ENCODE data around the gene WSB1. TPM values are rescaled to one million over a fixed set of nuclear protein-coding genes. Genes with fewer than 3 reads are reported as not detected.

Gene WSB1
- total and polyA plus RNA-seq, 2 of the 8 experiments (the other 6 are each of a cell fraction or from before 2014, with no cell fraction given), result 113 to 140 TPM

DNA sequence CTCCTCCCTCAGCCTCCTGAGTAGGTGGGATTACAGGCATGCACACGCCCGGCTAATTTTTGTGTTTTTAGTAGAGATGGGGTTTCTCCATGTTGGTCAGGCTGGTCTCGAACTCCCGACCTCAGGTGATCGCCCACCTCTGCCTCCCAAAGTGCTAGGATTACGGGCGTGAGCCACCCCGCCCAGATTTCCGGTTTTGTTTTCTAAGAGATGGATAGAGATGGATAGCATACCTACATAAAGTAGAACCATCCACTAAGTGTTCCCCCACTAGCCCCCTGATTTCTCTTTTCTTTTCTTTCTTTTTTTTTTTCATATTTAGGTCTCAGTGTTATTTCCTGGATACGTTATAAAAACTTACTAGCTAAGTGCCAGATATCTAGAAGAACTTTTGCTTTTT, 2.0 kb downstream of the WSB1 start:
- WGBS, 2 experiments (ENCODE audit: extremely low coverage in 1 of 2, insufficient coverage in 1 of 2, insufficient read length in 1 of 2, insufficient replicate concordance in 2 of 2, low coverage in 1 of 2, low lambda C conversion rate in 2 of 2, missing lambda C conversion rate in 1 of 2), result 74% methylated on average over 10 of the region's 10 CpGs; no CpG with 5 or more reads in 1 of the 2 experiments
- H3K23ac ChIP-seq (ENCODE audit: insufficient read length), result no peak overlapping the region
- H3K14ac ChIP-seq (ENCODE audit: insufficient read length), result no peak overlapping the region
- peaks cover 0 to 8% (median 4%) of the 10 kb centered on the region in 4 experiments; a peak in 6 of 7 replicates for H3K4me1 ChIP-seq (replicated peaks in 1 of 4; ENCODE audit: control insufficient read depth in 3 of 4, insufficient read depth in 4 of 4, low read length in 3 of 4)
- H4K20me1 ChIP-seq (replicated peaks in 1 of 2; ENCODE audit: control insufficient read depth in 1 of 2, insufficient read depth in 2 of 2, low read length in 2 of 2), result peaks cover 9 to 13% of the 10 kb centered on the region in 2 experiments
- H3K56ac ChIP-seq (replicated peaks; ENCODE audit: insufficient read length, low read depth, low read length), result no peak overlapping the region
- no peak overlapping the region for H2BK20ac ChIP-seq (ENCODE audit: low read length)
- no peak overlapping the region for H4K91ac ChIP-seq (replicated peaks; ENCODE audit: insufficient read length, low read length)
- H3K79me2 ChIP-seq (ENCODE audit: control insufficient read depth in 1 of 2, insufficient read depth in 2 of 2, low read length in 2 of 2), result peaks cover 20 to 67% of the 10 kb centered on the region in 2 experiments
- H2BK15ac ChIP-seq (ENCODE audit: low read length), result no peak overlapping the region
- no peak overlapping the region for H4K5ac ChIP-seq (ENCODE audit: insufficient read length, low read depth, low read length)
- no peaks in the 10 kb centered on the region for H3K27me3 ChIP-seq (replicated peaks in 1 of 4; ENCODE audit: control insufficient read depth in 3 of 4, extremely low read depth in 1 of 4, insufficient read depth in 3 of 4, low read length in 3 of 4)
- DNase-seq (ENCODE audit: low read depth in 1 of 2, low spot score in 2 of 2), result no peak
- no peak overlapping the region for H2BK5ac ChIP-seq (ENCODE audit: low read depth, low read length)
- FAIRE-seq, result no peak
- no peak overlapping the region for H2AK5ac ChIP-seq (ENCODE audit: low read depth, low read length)
- POLR2A ChIA-PET (ENCODE audit: partially characterized antibody), result interaction anchor here (0.8 to 5.6 kb wide), 2 partner anchors 51 to 54 kb away, joined by 3 to 63 read pairs; no protein-coding TSS in a partner anchor
- no peak overlapping the region for H4K8ac ChIP-seq (ENCODE audit: extremely low read depth, insufficient read depth, low read length)
- H3K9ac ChIP-seq (replicated peaks in 1 of 4; ENCODE audit: extremely low read depth in 1 of 4, low read depth in 3 of 4, low read length in 3 of 4), result no peak overlapping the region
- H3K4me3 ChIP-seq (ENCODE audit: extremely low read depth in 1 of 4, insufficient read depth in 2 of 4, low read depth in 3 of 4, low read length in 4 of 4), result peak overlapping the region in 2 of 4 experiments; percentile 96 to 100; a peak in 5 of 8 replicates
- H3K27ac ChIP-seq (ENCODE audit: low read depth, low read length), result no peak overlapping the region
- no peak overlapping the region for H2BK120ac ChIP-seq (replicated peaks; ENCODE audit: low read depth, low read length)
- no peak overlapping the region for H2AFZ ChIP-seq (ENCODE audit: low read length)
- no peak overlapping the region for H3K4ac ChIP-seq (replicated peaks; ENCODE audit: insufficient read length, low read depth, low read length)
- no peaks in the 10 kb centered on the region; the same call in 1 of the 2 replicates for H3K23me2 ChIP-seq (ENCODE audit: low read depth, low read length)
- H3K18ac ChIP-seq (ENCODE audit: extremely low read depth, low read length), result no peak overlapping the region
- CTCF ChIA-PET (ENCODE audit: partially characterized antibody), result interaction anchor here (0.8 to 1.1 kb wide), 3 partner anchors 18 to 46 kb away, joined by 3 to 5 read pairs (median 3); no protein-coding TSS in a partner anchor
- H3K36me3 ChIP-seq (ENCODE audit: control insufficient read depth in 2 of 4, insufficient read depth in 4 of 4, low read length in 3 of 4), result no peaks in the 10 kb centered on the region; a peak in 1 of 8 replicates
- no peaks in the 10 kb centered on the region for H3K9me3 ChIP-seq (ENCODE audit: insufficient read depth in 2 of 2, low read depth in 1 of 2, low read length in 1 of 2)
- no peak overlapping the region for H2BK12ac ChIP-seq (ENCODE audit: low read depth, low read length)
- peak overlapping the region; percentile 68 to 90; a peak in 2 of 4 replicates for H3K4me2 ChIP-seq (ENCODE audit: insufficient read depth in 1 of 2, low read depth in 2 of 2, low read length in 2 of 2)
- H3K79me1 ChIP-seq (ENCODE audit: low read depth, low read length), result peaks cover 3% of the 10 kb centered on the region
- TF ChIP-seq BCL11A (IDR thresholded peaks at IDR 0.05; ENCODE audit: low read depth in 2 of 2, low read length in 2 of 2) (no peak), POLR2A (IDR thresholded peaks at IDR 0.05; ENCODE audit: control extremely low read depth in 1 of 2, low read depth in 2 of 2, low read length in 2 of 2) (no peak), BACH1 (IDR thresholded peaks at IDR 0.05; ENCODE audit: low read length) (no peak), KDM5A (IDR thresholded peaks at IDR 0.05; ENCODE audit: low read length) (no peak), KDM4A (IDR thresholded peaks at IDR 0.05; ENCODE audit: low read depth, low read length, severe bottlenecking) (no peak), TBP (IDR thresholded peaks at IDR 0.05; ENCODE audit: low read depth, low read length) (no peak), SUZ12 (IDR thresholded peaks at IDR 0.05; ENCODE audit: low read length) (no peak), ASH2L (IDR thresholded peaks at IDR 0.05; ENCODE audit: low read length) (no peak), SP1 (IDR thresholded peaks at IDR 0.05; ENCODE audit: low read depth, low read length) (no peak), FOSL1 (IDR thresholded peaks at IDR 0.05; ENCODE audit: insufficient read depth, low read depth, low read length) (no peak), NRF1 (IDR thresholded peaks at IDR 0.05; ENCODE audit: low read depth, low read length) (no peak), YY1 (IDR thresholded peaks at IDR 0.05; ENCODE audit: low read depth, low read length) (no peak)
- TF ChIP-seq, protein P1, sequence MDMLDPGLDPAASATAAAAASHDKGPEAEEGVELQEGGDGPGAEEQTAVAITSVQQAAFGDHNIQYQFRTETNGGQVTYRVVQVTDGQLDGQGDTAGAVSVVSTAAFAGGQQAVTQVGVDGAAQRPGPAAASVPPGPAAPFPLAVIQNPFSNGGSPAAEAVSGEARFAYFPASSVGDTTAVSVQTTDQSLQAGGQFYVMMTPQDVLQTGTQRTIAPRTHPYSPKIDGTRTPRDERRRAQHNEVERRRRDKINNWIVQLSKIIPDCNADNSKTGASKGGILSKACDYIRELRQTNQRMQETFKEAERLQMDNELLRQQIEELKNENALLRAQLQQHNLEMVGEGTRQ (IDR thresholded peaks at IDR 0.05; ENCODE audit: low read length), result no peak
- TF ChIP-seq, protein P2, sequence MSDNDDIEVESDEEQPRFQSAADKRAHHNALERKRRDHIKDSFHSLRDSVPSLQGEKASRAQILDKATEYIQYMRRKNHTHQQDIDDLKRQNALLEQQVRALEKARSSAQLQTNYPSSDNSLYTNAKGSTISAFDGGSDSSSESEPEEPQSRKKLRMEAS (IDR thresholded peaks at IDR 0.05), result no peak

Measured in H1 (cell line).